IgD-negative memory B cell (primary cell): ENCODE data around the gene RPL41. TPM values are rescaled to one million over a fixed set of nuclear protein-coding genes. Genes with fewer than 3 reads are reported as not detected.
"Not testable (repeated sequence)": the region's sequence is repeated elsewhere in the genome, so short reads cannot be mapped to it uniquely, and the experiment has no call there.

Source experiments
- H3K27ac Mint-ChIP-seq, 3 donors: one replicate each; pipeline ENCODE4 v1.8.0; 2020 to 2022; ENCODE audit warnings: mild to moderate bottlenecking in 3 of 3, mixed read lengths in 3 of 3, moderate library complexity in 1 of 3
- H3K27me3 Mint-ChIP-seq: one replicate; pipeline ENCODE4 v1.8.0; 2021; ENCODE audit warnings: mixed read lengths
- H3K36me3 Mint-ChIP-seq: one replicate; pipeline ENCODE4 v1.8.0; 2020; ENCODE audit warnings: mild to moderate bottlenecking, mixed read lengths
- H3K4me1 Mint-ChIP-seq, 3 donors: one replicate each; pipeline ENCODE4 v1.8.0; 2020 to 2022; ENCODE audit warnings: mixed read lengths in 3 of 3, mild to moderate bottlenecking in 1 of 3
- H3K4me3 Mint-ChIP-seq, 4 donors: one replicate each; pipeline ENCODE4 v1.8.0; 2020 to 2022; ENCODE audit warnings: mild to moderate bottlenecking in 4 of 4, mixed read lengths in 4 of 4, moderate library complexity in 3 of 4
- H3K9me3 Mint-ChIP-seq, 3 donors: one replicate each; pipeline ENCODE4 v1.8.0; 2020 to 2021; ENCODE audit warnings: mixed read lengths in 3 of 3, mild to moderate bottlenecking in 1 of 3
- polyA plus RNA-seq: library from polyadenylated mRNA; unstranded; fragments of 300-500 nt; fragmentation: Illumina TruSeq; gene quantifications from one replicate; pipeline ENCODE4 v1.2.3, GENCODE V29; 2021

The RPL41 gene
- 8,874 TPM for polyA plus RNA-seq

- Mint-ChIP-seq H3K4me3 (peak within 1 kb of the TSS; percentile 85 to 99 (median 96)), H3K36me3 (peaks cover 11% of the 10 kb centered on the region), H3K4me1 (peaks cover 18 to 24% (median 23%) of the 10 kb centered on the region in 3 donors)
Observed at GRCh38 chr12:56116267-56117081, at the start of gene RPL41. Gene RPL41, plus strand, starts transcription at chr12:56116633.

GRCh38 chr12:56071648-56072047, 44.8 kb upstream of the RPL41 start:
- Mint-ChIP-seq H3K27me3 (no peaks in the 10 kb centered on the region), H3K4me3 (no peak overlapping the region), H3K9me3 (no peaks in the 10 kb centered on the region), H3K36me3 (no peaks in the 10 kb centered on the region), H3K4me1 (no peaks in the 10 kb centered on the region), H3K27ac (no peak overlapping the region)

More at GRCh38 chr12:56116267-56117081, at the start of gene RPL41:
- Mint-ChIP-seq H3K27ac (peak within 1 kb of the TSS; percentile 88 to 99 (median 96)), H3K27me3 (no peaks in the 10 kb centered on the region), H3K9me3 (no peaks in the 10 kb centered on the region)

- Mint-ChIP-seq H3K36me3 (no peaks in the 10 kb centered on the region), H3K27ac (no peak overlapping the region)
Observed at GRCh38 chr12:56074396-56074795, 42.0 kb upstream of the RPL41 start.

DNA sequence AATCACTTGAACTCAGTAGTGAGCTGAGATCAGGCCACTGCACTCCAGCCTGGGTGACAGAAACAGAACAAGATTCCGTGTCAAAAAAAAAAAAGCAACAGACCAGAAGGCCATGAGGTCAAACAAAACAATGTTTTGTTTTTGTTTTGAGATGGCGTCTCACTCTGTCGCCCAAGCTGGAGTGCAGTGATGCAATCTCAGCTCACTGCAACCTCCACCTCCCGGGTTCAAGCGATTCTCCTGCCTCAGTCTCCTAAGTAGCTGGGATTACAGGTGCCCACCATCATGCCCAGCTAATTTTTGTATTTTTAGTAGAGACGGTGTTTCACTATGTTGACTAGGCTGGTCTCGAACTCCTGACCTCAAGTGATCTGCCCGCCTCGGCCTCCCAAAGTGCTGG, 38.5 kb upstream of the RPL41 start:
- H3K36me3 Mint-ChIP-seq, H3K27ac Mint-ChIP-seq, H3K9me3 Mint-ChIP-seq: not testable (repeated sequence)
- Mint-ChIP-seq H3K4me3 (peak overlapping the region in 1 of 4 donors; percentile 37), H3K27me3 (peaks cover 18% of the 10 kb centered on the region), H3K4me1 (peaks cover 0 to 10% (median 1%) of the 10 kb centered on the region in 3 donors)

More at GRCh38 chr12:56074396-56074795, 42.0 kb upstream of the RPL41 start:
- H3K4me1 Mint-ChIP-seq = peaks cover 0 to 6% (median 0%) of the 10 kb centered on the region in 3 donors
- no peak overlapping the region for H3K4me3 Mint-ChIP-seq
- peaks cover 5% of the 10 kb centered on the region for H3K27me3 Mint-ChIP-seq
- no peaks in the 10 kb centered on the region for H3K9me3 Mint-ChIP-seq

DNA sequence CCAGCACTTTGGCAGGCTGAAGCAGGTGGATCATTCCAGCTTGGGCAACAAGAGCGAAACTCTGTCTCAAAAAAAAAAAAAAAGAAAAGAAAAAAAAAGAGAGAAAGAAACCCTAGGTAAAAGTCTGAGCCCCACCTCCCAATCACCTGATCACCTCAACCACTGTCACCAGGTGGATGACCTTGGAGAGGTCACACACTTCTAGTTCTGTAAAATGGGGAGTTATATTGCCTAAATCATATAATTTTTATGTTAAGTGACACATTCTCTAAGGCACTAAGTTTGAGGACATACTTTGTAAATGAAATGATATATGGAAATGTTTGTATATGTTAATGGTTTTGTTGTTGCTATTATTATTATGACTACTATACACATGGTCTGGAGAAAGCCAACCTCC, 38.0 kb upstream of the RPL41 start:
- Mint-ChIP-seq H3K27ac (no peak overlapping the region), H3K4me1 (peaks cover 0 to 10% (median 1%) of the 10 kb centered on the region in 3 donors), H3K9me3 (no peaks in the 10 kb centered on the region), H3K4me3 (peak overlapping the region; percentile 78 to 93 (median 88)), H3K36me3 (no peaks in the 10 kb centered on the region), H3K27me3 (peaks cover 18% of the 10 kb centered on the region)

GRCh38 chr12:56078931-56079722, 37.3 kb upstream of the RPL41 start:
- Mint-ChIP-seq H3K9me3 (no peaks in the 10 kb centered on the region), H3K4me3 (peak overlapping the region; percentile 78 to 93 (median 88)), H3K4me1 (peaks cover 0 to 10% (median 1%) of the 10 kb centered on the region in 3 donors), H3K27me3 (peaks cover 18% of the 10 kb centered on the region), H3K27ac (no peak overlapping the region), H3K36me3 (no peaks in the 10 kb centered on the region)

GRCh38 chr12:56079723-56080555, 36.5 kb upstream of the RPL41 start, which contains the start of gene ERBB3:
Gene ERBB3, plus strand, starts transcription at chr12:56080165. Its CDS starts 136 bp downstream, at chr12:56080301.
- peak within 1 kb of the TSS; percentile 78 to 93 (median 88) for H3K4me3 Mint-ChIP-seq
- H3K36me3 Mint-ChIP-seq = no peaks in the 10 kb centered on the region
- peaks cover 0 to 10% (median 1%) of the 10 kb centered on the region in 3 donors for H3K4me1 Mint-ChIP-seq
- H3K27me3 Mint-ChIP-seq = peaks cover 18% of the 10 kb centered on the region
- no peaks in the 10 kb centered on the region for H3K9me3 Mint-ChIP-seq
- no peak within 1 kb of the TSS for H3K27ac Mint-ChIP-seq

GRCh38 chr12:56080556-56081138, 35.8 kb upstream of the RPL41 start:
- Mint-ChIP-seq H3K4me1 (peaks cover 0 to 10% (median 1%) of the 10 kb centered on the region in 3 donors), H3K27me3 (peaks cover 18% of the 10 kb centered on the region), H3K4me3 (peak overlapping the region; percentile 78 to 92 (median 86)), H3K9me3 (no peaks in the 10 kb centered on the region), H3K27ac (no peak overlapping the region), H3K36me3 (no peaks in the 10 kb centered on the region)

- H3K4me3 Mint-ChIP-seq = peak overlapping the region in 3 of 4 donors; percentile 45 to 78 (median 63)
- H3K27me3 Mint-ChIP-seq = peaks cover 18% of the 10 kb centered on the region
- H3K36me3 Mint-ChIP-seq = no peaks in the 10 kb centered on the region
- no peaks in the 10 kb centered on the region for H3K9me3 Mint-ChIP-seq
- H3K27ac Mint-ChIP-seq = no peak overlapping the region
- H3K4me1 Mint-ChIP-seq = peaks cover 0 to 10% (median 1%) of the 10 kb centered on the region in 3 donors
Observed at GRCh38 chr12:56081393-56082347, 34.8 kb upstream of the RPL41 start.

DNA sequence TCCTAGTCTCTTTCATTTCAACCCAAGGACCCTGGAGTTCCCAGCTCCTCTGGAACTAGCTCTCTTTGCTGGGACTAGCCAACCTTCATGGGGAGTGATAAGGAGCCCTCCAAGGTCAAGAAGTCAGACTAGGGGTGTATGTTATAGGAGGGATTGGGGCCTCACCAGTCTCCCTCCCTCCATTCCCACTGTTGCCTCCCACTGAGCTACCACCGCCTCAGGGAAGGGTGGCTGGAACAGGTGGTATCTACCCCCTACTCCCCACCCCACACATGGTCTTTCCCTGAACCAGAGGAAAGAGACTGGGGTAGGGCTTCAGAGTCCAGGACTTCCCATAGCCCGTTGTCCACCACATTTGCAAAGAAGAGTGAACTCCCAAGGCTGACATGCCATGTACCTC, 34.1 kb upstream of the RPL41 start:
- H3K4me1 Mint-ChIP-seq = peaks cover 0 to 10% (median 1%) of the 10 kb centered on the region in 3 donors
- no peaks in the 10 kb centered on the region for H3K36me3 Mint-ChIP-seq
- peaks cover 18% of the 10 kb centered on the region for H3K27me3 Mint-ChIP-seq
- peak overlapping the region in 1 of 4 donors; percentile 57 for H3K4me3 Mint-ChIP-seq
- no peaks in the 10 kb centered on the region for H3K9me3 Mint-ChIP-seq
- H3K27ac Mint-ChIP-seq = no peak overlapping the region

DNA sequence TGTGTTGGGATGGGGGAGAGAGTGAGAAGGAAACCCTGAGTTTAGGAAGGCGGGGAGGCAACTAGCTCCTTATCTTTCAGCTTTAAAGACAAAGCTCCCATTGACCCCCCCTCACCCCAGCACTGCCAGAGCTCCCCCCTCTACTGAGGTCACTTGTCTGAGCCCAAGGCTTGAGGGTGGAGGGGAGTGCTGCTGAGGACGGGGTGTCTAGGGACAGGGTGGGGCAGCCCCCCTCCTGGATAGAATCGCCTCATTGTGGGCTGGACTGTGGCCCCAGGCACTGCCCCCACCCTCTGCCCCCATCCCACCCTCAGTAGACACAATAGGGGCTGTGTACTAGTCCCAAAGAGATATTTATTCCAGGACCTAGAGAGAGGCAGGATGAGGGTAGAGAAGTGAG, 33.5 kb upstream of the RPL41 start:
- Mint-ChIP-seq H3K27ac (no peak overlapping the region), H3K4me1 (peaks cover 0 to 10% (median 1%) of the 10 kb centered on the region in 3 donors), H3K4me3 (no peak overlapping the region), H3K9me3 (no peaks in the 10 kb centered on the region), H3K27me3 (peaks cover 18% of the 10 kb centered on the region), H3K36me3 (no peaks in the 10 kb centered on the region)

- Mint-ChIP-seq H3K27me3 (peaks cover 13% of the 10 kb centered on the region), H3K27ac (no peak overlapping the region), H3K9me3 (no peaks in the 10 kb centered on the region), H3K4me1 (peaks cover 0 to 1% (median 0%) of the 10 kb centered on the region in 3 donors), H3K4me3 (no peak overlapping the region), H3K36me3 (no peaks in the 10 kb centered on the region)
Observed at GRCh38 chr12:56084958-56085543, 31.4 kb upstream of the RPL41 start.

DNA sequence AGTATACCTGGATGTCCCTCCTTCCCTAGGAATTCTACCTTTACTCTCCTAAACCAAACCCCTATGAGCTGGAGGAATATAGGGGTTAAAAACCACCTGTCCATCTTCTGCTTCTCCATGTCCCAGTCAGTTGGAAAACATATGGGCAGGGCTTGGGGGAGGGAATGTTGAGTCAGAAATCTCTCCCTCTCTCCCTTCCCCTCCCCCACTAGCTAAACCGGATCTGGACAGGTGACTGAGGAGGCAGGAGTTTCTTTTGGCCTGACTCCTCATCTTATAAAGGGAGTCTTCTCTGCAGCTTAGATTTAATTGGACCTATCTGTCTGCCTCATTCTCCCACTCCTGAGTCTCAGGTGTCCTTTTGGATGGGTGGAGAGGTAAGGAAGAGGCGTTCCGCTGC, 30.3 kb upstream of the RPL41 start:
- H3K4me1 Mint-ChIP-seq = no peaks in the 10 kb centered on the region
- H3K27me3 Mint-ChIP-seq = peaks cover 9% of the 10 kb centered on the region
- no peaks in the 10 kb centered on the region for H3K36me3 Mint-ChIP-seq
- no peak overlapping the region for H3K27ac Mint-ChIP-seq
- no peaks in the 10 kb centered on the region for H3K9me3 Mint-ChIP-seq
- no peak overlapping the region for H3K4me3 Mint-ChIP-seq
